ENCODE measurements around the gene ZNF525.
"Not testable (repeated sequence)": the region's sequence is repeated elsewhere in the genome, so short reads cannot be mapped to it uniquely, and the experiment has no call there.

Gene ZNF525

DNA sequence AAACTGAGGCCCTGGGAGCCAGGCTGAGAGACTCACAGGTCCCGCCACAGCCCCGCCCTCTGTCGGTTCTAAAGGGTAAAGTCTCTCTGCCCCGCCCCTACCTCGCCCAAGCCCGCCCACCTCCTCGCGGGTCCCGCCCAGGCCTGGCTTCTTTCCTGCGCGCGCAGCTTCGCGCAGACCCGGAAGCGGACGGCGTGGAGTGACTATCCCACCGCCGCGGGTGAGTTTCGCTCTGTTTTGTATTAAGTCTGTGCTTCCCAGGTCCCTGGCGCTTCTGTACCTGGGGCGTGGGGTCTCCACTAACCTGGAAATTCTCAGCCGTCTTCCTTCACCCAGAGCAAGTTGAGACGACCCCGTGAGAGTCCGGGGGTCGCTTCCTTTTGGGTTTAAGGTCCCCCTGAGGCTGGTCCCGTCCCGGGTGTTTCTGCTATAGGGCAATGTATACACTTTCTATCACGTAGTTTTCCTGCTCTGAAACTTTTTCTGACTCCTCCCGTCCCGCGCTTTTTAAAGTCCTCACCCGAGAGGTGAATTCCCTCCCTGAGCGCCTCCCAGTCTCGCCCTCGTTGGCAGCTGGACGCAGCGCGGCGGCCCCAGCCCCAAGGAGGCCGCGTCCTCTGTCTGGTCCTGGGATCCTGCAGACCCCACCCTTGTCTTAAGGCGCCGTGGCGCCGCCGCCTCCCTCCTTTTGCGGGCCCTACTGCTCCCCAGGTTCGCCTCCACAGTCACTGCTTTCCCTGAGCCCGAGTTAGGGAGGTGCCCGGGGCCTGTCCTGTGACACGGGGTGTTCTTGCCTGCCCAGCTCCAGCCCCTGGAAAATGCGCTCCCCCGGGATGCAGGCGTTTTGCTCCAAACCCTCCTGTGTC is 29.7 kb downstream of the ZNF525 start, which contains the start of gene ZNF765:
ZNF765 (plus strand) TSS at position 176 of the 866 bp plus-strand sequence. CDS start 2,867 bp downstream, outside the sequence.
- TF ChIP-seq, protein P1, sequence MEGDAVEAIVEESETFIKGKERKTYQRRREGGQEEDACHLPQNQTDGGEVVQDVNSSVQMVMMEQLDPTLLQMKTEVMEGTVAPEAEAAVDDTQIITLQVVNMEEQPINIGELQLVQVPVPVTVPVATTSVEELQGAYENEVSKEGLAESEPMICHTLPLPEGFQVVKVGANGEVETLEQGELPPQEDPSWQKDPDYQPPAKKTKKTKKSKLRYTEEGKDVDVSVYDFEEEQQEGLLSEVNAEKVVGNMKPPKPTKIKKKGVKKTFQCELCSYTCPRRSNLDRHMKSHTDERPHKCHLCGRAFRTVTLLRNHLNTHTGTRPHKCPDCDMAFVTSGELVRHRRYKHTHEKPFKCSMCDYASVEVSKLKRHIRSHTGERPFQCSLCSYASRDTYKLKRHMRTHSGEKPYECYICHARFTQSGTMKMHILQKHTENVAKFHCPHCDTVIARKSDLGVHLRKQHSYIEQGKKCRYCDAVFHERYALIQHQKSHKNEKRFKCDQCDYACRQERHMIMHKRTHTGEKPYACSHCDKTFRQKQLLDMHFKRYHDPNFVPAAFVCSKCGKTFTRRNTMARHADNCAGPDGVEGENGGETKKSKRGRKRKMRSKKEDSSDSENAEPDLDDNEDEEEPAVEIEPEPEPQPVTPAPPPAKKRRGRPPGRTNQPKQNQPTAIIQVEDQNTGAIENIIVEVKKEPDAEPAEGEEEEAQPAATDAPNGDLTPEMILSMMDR (IDR thresholded peaks at IDR 0.05; ENCODE audit: control insufficient read depth, insufficient read depth, low read depth, low read length, missing control alignments), result peak; percentile 60
- peak within 1 kb of the TSS; percentile 73 for H3K4me3 ChIP-seq (ENCODE audit: control insufficient read depth, low read depth, low read length)
- peak; percentile 61 for DNase-seq (ENCODE audit: low read depth)

DNA sequence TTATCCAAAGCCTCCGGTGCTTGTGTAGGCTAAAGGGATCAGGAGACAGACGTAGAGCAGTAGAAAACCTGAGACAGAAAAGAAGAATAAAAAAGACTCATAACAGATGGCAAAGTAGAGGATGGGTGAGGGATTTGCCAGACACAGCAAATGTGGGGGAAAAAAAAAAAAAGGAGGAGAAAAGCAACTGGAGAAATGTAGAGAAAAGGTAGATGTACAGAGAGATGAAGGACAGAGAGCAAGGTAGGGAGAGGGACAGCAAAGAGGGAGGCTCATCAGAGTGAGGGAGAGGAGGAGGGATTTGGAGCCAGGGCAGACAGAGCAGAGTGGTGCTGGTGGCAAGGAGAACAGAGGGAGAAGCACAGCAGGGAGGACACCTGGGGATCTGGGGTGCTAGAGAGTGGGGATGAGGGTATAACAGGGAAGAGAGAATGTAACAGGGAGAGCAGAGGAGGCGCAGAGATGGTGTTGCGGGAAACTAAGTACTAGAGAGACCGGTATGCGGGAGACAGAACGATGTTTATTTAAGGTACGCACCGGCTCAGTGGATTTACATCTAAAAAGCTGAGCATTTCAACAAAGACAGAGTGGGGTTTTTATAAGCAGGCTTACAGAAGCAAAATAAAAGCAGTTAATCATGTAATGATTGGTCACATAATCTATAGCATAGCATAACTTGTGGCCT is 30.5 kb downstream of the ZNF525 start:
- H3K4me3 ChIP-seq (ENCODE audit: control insufficient read depth, low read depth, low read length), result peak overlapping the region; percentile 73
- DNase-seq (ENCODE audit: low read depth), result not testable (repeated sequence)

DNA sequence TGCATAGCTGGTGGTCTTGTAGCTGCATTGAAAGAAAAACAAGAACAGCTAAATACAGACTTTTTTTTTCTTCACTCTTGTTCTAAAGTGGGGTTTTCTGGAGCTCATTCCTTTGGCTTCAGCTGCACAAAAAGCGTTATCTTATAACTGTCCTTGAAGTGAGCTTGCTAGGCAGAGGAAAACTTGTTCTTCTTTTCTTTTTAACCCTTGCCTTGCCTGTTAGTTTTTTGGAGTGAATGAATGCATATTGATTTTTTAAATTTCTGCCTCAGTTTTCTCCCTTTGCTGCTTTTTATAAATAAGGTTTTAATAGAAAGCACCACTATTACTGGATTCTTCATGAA is 31.0 kb downstream of the ZNF525 start:
- DNase-seq (ENCODE audit: low read depth), result no peak
- H3K4me3 ChIP-seq (ENCODE audit: control insufficient read depth, low read depth, low read length), result no peak overlapping the region
- TF ChIP-seq, protein P1 (IDR thresholded peaks at IDR 0.05; ENCODE audit: control insufficient read depth, insufficient read depth, low read depth, low read length, missing control alignments), result no peak

DNA sequence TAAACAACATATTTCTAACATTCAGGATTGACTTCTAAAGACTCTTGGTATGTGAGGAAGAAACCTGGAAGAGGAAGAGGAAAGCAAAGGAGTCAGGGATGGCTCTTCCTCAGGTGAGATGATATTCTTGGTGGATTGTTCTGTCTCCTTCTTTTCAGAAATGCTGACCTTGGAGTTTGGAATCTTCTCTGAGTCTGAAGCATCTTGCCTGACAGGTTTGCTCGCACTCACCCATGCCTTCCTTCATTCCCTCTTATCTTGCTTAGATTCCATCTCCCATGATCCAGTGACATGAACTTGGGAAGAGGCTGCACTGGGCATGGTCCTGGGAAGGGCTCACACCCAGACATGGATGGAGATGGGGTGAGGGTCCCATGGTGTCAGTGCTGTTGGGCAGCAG is 32.4 kb downstream of the ZNF525 start:
- not testable (repeated sequence) for DNase-seq (ENCODE audit: low read depth); H3K4me3 ChIP-seq (ENCODE audit: control insufficient read depth, low read depth, low read length)

DNA sequence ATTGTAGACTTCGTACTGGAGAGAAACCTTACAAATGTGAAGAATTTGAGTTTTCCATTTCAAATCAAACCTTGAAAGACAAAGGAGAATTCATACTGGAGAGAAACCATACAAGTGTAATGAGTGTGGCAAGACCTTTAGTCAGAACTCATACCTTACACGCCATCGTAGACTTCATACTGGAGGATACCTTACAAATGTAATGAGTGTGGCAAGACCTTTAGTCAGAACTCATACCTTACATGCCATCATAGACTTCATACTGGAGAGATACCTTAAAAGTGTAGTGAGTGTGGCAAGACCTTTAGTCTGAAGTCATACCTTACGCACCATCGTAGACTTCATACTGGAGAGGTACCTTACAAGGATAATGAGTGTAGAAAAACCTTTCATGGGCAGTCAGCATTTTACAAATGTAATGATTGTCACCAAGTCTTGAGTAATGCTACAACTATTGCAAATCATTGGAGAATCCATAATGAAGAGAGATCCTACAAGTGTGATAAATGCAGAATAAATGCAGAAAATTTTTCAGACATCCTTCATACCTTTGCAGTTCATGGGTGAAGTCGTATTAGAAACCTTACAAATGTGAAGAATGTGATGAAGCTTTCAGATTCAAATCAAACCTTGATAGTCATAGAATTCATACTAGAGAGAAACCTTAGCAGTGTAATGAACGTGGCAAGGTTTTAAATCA is 44.1 kb downstream of the ZNF525 start:
- TF ChIP-seq, protein P1 (IDR thresholded peaks at IDR 0.05; ENCODE audit: control insufficient read depth, insufficient read depth, low read depth, low read length, missing control alignments), result no peak
- no peak for DNase-seq (ENCODE audit: low read depth)
- no peak overlapping the region for H3K4me3 ChIP-seq (ENCODE audit: control insufficient read depth, low read depth, low read length)

DNA sequence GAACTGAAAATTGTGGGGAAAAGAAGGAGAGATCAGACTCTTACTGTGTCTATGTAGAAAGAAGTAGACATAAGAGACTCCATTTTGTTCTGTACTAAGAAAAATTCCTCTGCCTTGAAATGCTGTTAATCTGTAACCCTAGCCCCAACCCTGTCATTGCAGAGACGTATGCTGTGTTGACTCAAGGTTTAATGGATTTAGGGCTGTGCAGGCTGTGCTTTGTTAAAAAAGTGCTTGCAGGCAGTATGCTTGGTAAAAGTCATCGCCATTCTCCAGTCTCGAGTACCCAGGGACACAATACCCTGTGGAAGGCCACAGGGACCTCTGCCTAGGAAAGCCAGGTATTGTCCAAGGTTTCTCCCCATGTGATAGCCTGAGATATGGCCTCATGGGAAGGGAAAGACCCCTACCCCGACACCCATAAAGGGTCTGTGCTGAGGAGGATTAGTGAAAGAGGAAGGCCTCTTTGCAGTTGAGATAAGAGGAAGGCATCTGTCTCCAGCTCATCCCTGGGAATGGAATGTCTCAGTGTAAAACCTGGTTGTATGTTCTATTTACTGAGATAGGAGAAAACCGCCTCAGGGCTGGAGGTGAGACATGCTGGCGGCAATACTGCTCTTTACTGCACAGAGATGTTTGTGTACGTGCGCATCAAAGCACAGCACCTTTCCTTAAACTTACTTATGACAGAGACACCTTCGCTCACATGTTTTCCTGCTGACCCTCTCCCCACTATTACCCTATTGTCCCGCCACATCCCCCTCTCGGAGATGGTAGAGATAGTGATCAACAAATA is 55.2 kb downstream of the ZNF525 start:
- not testable (repeated sequence) for H3K4me3 ChIP-seq (ENCODE audit: control insufficient read depth, low read depth, low read length); DNase-seq (ENCODE audit: low read depth)

DNA sequence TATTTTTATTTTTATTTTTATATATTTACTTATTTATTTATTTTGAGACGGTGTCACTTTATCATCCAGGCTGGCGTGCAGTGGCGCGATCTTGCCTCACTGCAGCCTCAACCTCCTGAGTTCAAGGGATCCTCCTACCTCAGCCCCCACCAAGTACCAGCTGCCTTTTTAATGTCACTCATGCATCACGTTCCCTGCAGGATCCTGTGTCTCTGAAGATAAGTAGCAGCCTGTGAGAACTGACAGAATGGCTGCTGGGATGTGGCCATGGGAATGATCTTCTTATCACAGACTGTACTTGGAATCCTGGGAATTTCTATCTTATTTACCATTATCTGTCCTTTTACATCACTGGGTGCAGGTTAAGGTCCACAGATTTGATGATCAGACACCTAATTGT is 57.0 kb downstream of the ZNF525 start:
- no peak overlapping the region for H3K4me3 ChIP-seq (ENCODE audit: control insufficient read depth, low read depth, low read length)
- no peak for DNase-seq (ENCODE audit: low read depth)
- TF ChIP-seq, protein P1 (IDR thresholded peaks at IDR 0.05; ENCODE audit: control insufficient read depth, insufficient read depth, low read depth, low read length, missing control alignments), result no peak

- not testable (repeated sequence) for DNase-seq (ENCODE audit: low read depth); H3K4me3 ChIP-seq (ENCODE audit: control insufficient read depth, low read depth, low read length)
Observed at GRCh38 chr19:53423074-53423473, 57.6 kb downstream of the ZNF525 start.

DNA sequence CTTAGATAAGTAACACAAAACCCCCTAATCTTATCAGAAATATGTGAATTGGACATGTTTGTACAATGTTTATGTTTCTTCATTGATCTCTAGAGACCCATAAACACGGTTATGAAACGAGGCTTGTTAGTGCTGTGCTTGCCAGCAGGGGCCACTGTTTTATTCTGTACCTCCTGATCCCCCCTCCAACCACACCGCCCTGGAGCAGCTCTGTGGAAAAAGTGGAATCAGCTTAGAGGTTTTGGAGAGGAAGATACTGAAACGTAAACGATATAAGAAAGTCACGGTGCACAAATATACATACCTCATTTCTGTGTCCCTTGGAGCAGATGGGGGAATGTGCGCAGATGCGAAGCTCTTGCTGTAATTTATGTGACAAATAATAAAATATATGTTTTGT is 58.2 kb downstream of the ZNF525 start:
- H3K4me3 ChIP-seq (ENCODE audit: control insufficient read depth, low read depth, low read length); DNase-seq (ENCODE audit: low read depth): not testable (repeated sequence)

Data from AG09309 (cell line).